OCI-LY3 (cell line): ENCODE measurements around the gene FAM25A.
"Not testable (repeated sequence)": the region's sequence is repeated elsewhere in the genome, so short reads cannot be mapped to it uniquely, and the experiment has no call there.

Experiments used
- H2AFZ ChIP-seq: fragments of 200-600, 300-600 bp; shearing (Covaris generic); 2 replicates; pipeline ENCODE4 v1.6.0; 2014; ENCODE audit warnings: antibody characterized with exemption, low read depth, low read length
- H3K27ac ChIP-seq: fragments of 200-600, 300-600 bp; sonication (generic); 2 replicates; pipeline ENCODE4 v1.5.1; 2014; ENCODE audit warnings: mild to moderate bottlenecking, low read length, moderate library complexity, mixed read lengths
- H3K27me3 ChIP-seq: fragments of 200-600, 300-600 bp; sonication (generic); 2 replicates; pipeline ENCODE4 v1.6.1; 2014; ENCODE audit warnings: low read depth, low read length, mixed read lengths
- H3K36me3 ChIP-seq: fragments of 200-600, 300-600 bp; sonication (generic); replicated peaks from 2 replicates; pipeline ENCODE3; 2014; ENCODE audit warnings: low read depth, low read length, mixed read lengths
- H3K4me1 ChIP-seq: fragments of 300-600, 200-600 bp; sonication (generic); 2 replicates; pipeline ENCODE4 v1.6.1; 2014; ENCODE audit warnings: low read length, mixed read lengths
- H3K4me2 ChIP-seq: fragments of 200-600, 300-600 bp; sonication (generic); 2 replicates; pipeline ENCODE4 v1.6.1; 2014; ENCODE audit warnings: low read length, mixed read lengths
- H3K4me3 ChIP-seq: fragments of 300-600, 200-600 bp; sonication (generic); 2 replicates; pipeline ENCODE4 v1.5.1; 2014; ENCODE audit warnings: antibody characterized with exemption, mild to moderate bottlenecking, low read length, moderate library complexity
- H3K79me2 ChIP-seq: fragments of 300-600, 200-600 bp; shearing (Covaris generic); 2 replicates; pipeline ENCODE4 v1.6.1; 2014; ENCODE audit warnings: mild to moderate bottlenecking, low read length, mixed read lengths
- H3K9ac ChIP-seq: fragments of 300-600, 200-600 bp; shearing (Covaris generic); 2 replicates; pipeline ENCODE4 v1.6.0; 2014; ENCODE audit warnings: mild to moderate bottlenecking, low read length, moderate library complexity
- H3K9me3 ChIP-seq: fragments of 200-600, 300-600 bp; shearing (Covaris generic); 2 replicates; pipeline ENCODE4 v1.6.1; 2014; ENCODE audit warnings: low read length, mixed read lengths; ENCODE audit not compliant: insufficient read depth
- H4K20me1 ChIP-seq: fragments of 200-600, 300-600 bp; sonication (generic); 2 replicates; pipeline ENCODE4 v1.6.1; 2016; ENCODE audit warnings: low read length, mixed read lengths; ENCODE audit not compliant: insufficient read depth
- EZH2phosphoT487 ChIP-seq: fragments of 200-600 bp; shearing (Covaris generic); IDR thresholded peaks from 2 replicates; pipeline ENCODE4 v1.6.1; 2018; ENCODE audit warnings: antibody characterized with exemption, mixed run types, low read depth
- TF ChIP-seq, protein P1 (sequence below): fragments of 200-600, 300-600 bp; sonication (generic); IDR thresholded peaks from 2 replicates; pipeline ENCODE4 v1.5.1; 2014; ENCODE audit warnings: antibody characterized with exemption, low read length, low read depth

Gene FAM25A

GRCh38 chr10:87030912-87031635, 11.0 kb downstream of the FAM25A start:
- no peak overlapping the region for H2AFZ ChIP-seq
- no peaks in the 10 kb centered on the region for H4K20me1 ChIP-seq
- H3K4me3 ChIP-seq: no peak overlapping the region
- H3K27ac ChIP-seq: no peak overlapping the region
- TF ChIP-seq EZH2phosphoT487: no peak
- TF ChIP-seq, protein P1, sequence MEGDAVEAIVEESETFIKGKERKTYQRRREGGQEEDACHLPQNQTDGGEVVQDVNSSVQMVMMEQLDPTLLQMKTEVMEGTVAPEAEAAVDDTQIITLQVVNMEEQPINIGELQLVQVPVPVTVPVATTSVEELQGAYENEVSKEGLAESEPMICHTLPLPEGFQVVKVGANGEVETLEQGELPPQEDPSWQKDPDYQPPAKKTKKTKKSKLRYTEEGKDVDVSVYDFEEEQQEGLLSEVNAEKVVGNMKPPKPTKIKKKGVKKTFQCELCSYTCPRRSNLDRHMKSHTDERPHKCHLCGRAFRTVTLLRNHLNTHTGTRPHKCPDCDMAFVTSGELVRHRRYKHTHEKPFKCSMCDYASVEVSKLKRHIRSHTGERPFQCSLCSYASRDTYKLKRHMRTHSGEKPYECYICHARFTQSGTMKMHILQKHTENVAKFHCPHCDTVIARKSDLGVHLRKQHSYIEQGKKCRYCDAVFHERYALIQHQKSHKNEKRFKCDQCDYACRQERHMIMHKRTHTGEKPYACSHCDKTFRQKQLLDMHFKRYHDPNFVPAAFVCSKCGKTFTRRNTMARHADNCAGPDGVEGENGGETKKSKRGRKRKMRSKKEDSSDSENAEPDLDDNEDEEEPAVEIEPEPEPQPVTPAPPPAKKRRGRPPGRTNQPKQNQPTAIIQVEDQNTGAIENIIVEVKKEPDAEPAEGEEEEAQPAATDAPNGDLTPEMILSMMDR: no peak
- H3K79me2 ChIP-seq: no peaks in the 10 kb centered on the region
- no peaks in the 10 kb centered on the region for H3K36me3 ChIP-seq
- H3K4me2 ChIP-seq: no peak overlapping the region
- H3K9me3 ChIP-seq: no peaks in the 10 kb centered on the region
- H3K27me3 ChIP-seq: no peaks in the 10 kb centered on the region
- H3K4me1 ChIP-seq: no peaks in the 10 kb centered on the region; the same call in 1 of the 2 replicates
- H3K9ac ChIP-seq: no peak overlapping the region

DNA sequence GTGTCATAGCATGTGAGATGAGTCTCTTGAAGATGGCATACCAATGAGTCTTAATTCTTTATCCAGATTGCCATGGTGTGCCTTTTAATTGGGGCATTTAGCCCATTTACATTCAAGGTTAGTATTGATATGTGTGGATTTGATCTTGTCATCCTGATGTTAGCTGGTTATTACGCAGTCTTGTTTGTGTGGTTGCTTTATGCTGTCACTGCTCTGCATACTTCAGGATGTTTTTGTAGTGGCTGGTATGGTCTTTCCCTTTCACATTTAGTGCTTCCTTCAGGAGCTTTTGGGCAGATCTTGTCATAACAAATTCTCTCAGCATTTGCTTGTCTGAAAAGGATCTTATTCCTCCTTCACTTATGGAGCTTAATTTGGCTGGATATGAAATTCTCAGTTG, 16.5 kb downstream of the FAM25A start:
- TF ChIP-seq, protein P1: no peak
- no peak for TF ChIP-seq EZH2phosphoT487
- Histone ChIP-seq H3K4me1 (no peaks in the 10 kb centered on the region; the same call in 1 of the 2 replicates), H3K4me3 (no peak overlapping the region), H3K9ac (no peak overlapping the region), H3K4me2 (no peak overlapping the region), H3K27me3 (no peaks in the 10 kb centered on the region), H3K79me2 (no peaks in the 10 kb centered on the region), H3K9me3 (no peaks in the 10 kb centered on the region), H3K27ac (no peak overlapping the region), H4K20me1 (no peaks in the 10 kb centered on the region), H3K36me3 (no peaks in the 10 kb centered on the region), H2AFZ (no peak overlapping the region)

GRCh38 chr10:87038286-87038717, 18.2 kb downstream of the FAM25A start:
- Histone ChIP-seq H3K27me3 (no peaks in the 10 kb centered on the region), H3K4me3 (no peak overlapping the region), H3K9ac (no peak overlapping the region), H3K27ac (no peak overlapping the region), H4K20me1 (no peaks in the 10 kb centered on the region), H3K4me2 (no peak overlapping the region), H2AFZ (no peak overlapping the region), H3K9me3 (no peaks in the 10 kb centered on the region), H3K79me2 (no peaks in the 10 kb centered on the region), H3K36me3 (no peaks in the 10 kb centered on the region), H3K4me1 (no peaks in the 10 kb centered on the region; the same call in 1 of the 2 replicates)
- TF ChIP-seq EZH2phosphoT487: no peak
- TF ChIP-seq, protein P1: no peak

DNA sequence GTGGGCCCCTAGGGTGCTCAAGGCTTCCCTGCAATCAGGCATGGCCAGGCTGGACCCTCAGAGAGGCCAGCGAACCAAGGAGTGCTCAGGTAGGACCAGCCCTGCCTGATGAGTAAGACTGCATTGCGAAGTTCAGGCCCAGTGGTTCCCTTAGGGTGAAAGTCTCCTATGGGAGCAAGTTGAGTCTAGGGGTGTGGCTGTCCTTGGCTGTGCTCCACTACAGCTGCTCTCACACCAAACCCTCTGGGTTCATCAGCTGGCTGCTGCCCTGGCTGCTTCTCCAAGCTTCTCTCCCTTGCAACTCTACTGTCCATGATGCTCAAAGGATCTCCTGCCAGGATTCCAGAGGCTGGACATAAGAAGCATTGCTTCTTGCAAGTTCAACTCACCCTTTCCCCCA, 18.7 kb downstream of the FAM25A start:
- no peak overlapping the region for H2AFZ ChIP-seq
- no peaks in the 10 kb centered on the region for H3K36me3 ChIP-seq
- H3K79me2 ChIP-seq: no peaks in the 10 kb centered on the region
- H3K9me3 ChIP-seq: no peaks in the 10 kb centered on the region
- no peaks in the 10 kb centered on the region for H3K27me3 ChIP-seq
- no peaks in the 10 kb centered on the region; the same call in 1 of the 2 replicates for H3K4me1 ChIP-seq
- H3K4me2 ChIP-seq: no peak overlapping the region
- TF ChIP-seq, protein P1: no peak
- no peak for TF ChIP-seq EZH2phosphoT487
- no peak overlapping the region for H3K4me3 ChIP-seq
- H4K20me1 ChIP-seq: no peaks in the 10 kb centered on the region
- H3K9ac ChIP-seq: no peak overlapping the region
- H3K27ac ChIP-seq: no peak overlapping the region

DNA sequence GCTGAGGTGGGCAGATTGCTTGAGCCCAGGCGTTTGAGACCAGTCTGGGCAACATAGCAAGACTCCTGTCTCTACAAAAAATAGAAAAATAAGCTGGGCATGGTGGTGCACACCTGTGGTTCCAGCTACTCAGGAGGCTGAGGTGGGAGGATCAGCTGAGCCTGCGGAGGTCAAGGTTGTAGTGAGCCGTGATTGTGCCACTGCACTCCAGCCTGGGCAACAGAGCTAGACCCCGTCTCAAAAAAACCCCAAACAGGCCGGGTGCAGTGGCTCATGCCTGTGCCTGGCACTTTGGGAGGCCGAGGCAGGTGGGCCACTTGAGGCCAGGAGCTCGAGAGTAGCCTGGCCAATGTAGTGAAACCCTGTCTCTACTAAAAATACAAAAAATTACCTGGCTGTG, 23.5 kb downstream of the FAM25A start:
- H3K4me3 ChIP-seq, H3K36me3 ChIP-seq, H4K20me1 ChIP-seq, H3K27me3 ChIP-seq, H3K79me2 ChIP-seq, H3K9ac ChIP-seq, H2AFZ ChIP-seq, H3K4me1 ChIP-seq, H3K9me3 ChIP-seq, H3K4me2 ChIP-seq, H3K27ac ChIP-seq: not testable (repeated sequence)
